CD4-positive, alpha-beta T cell treated with Interleukin-15 for 1 hour (primary cell): ENCODE data around the gene TMEM240.
"Not testable (repeated sequence)": the region's sequence is repeated elsewhere in the genome, so short reads cannot be mapped to it uniquely, and the experiment has no call there.

Experiments
- DNase-seq: peaks from one replicate; pipeline ENCODE4 v3.0.0-alpha.2; 2020

The TMEM240 gene

DNA sequence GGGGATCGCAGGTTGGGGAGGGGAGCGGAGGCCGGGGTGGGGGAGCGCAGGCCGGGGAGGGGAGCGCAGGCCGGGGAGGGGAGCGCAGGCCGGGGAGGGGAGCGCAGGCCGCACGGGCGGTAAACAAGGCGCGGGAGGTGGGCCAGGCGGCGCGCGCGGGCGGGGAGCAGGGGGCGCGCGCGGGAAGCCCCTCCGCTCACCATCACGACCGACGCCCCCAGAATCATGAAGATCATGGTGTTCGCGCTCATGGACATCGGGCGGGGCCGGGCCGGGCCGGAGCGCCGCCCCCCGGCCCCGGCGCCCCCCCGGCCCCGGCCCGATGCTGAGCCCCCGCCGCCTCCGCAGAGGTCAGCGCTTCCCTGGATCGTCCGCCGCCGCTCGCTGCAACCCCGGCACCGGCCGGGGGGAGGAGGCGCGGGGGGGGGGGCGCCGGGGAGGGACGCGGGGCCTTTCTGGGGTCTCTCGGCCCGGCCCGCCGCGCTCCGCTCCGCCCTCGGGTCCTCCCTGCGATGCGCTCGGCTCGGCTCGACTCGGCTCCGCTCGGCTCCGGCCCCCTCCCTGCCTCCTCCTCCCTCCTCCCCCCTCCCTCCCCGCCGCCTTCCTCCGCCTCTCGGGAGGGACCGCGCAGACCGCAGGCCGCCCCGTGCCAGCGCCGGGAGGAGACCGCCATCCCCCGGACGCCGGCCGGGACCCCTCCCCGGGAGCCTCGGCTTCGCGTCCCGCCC is at the start of gene TMEM240:
Gene TMEM240, minus strand, starts transcription at position 535 of the 728 bp plus-strand sequence. Its CDS starts 278 bp downstream, at position 257.
- peak; percentile 52 for DNase-seq

DNA sequence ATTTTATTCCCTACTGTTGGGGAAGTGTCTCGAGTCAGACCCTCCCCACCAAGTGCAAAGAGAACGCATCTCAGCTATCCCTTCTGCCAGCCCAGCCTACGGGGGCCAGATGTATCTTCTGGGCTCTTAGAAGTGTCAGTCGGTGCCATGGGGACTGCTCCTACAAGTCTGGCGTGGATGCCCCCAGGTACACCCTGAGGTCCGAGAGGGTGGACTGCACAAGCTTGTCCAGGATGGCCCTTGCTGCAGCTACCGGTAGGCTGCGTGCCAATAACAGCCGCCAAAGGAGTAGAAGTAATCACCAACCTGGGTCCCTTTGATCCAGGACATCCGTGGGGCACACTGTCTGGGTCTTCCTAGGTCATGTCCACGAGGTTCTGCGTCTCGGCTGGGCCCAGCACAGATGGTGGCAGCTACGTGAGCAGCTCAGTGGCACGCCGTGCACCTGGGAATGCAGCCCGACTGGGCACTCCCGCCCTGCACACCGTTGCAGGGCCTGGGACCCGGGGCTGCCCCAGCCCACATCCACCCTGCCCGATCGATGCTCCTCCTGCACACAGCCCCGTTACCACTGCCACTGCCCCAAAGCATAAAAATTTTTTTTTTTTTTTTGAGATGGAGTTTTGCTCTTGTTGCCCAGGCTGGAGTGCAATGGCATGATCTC is 43.1 kb upstream of the TMEM240 start:
- DNase-seq = no peak

DNA sequence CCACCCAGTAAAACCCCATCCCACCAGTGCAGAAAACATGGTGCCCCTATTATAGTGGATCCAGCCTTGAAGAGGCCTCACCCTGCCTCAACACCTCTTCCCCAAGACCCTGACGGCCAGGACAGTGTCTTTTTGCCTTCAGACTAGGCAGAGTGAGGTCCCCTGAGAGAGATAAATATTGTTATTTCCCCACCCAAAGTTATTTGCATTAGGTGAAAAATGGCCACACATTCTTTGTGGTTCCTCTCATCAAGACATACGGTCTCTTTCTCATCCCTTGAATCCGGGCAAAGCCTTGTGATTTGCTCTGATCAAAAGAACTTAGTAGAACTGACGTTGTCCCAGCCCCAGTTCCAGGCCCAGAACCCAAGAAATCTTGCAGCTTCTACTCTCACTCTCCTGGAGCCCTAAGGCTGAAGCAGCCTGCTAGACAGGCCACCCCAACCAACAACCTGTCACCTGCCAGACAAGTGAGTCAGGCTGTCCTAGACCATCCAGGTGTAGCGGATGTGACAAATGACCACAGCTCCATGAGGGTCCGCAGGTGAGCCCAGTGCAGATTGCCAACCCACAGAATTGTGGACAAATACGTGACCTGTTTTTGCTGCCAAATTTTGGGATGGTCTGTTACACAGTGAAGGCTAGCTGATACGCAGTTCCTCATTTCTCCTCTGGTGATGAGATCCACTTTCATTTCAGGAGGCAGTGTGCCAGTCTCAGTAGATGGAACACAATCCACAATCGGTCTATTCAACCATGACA is 42.3 kb upstream of the TMEM240 start:
- DNase-seq = no peak

GRCh38 chr1:1578371-1578940 is 38.0 kb upstream of the TMEM240 start:
- no peak for DNase-seq

GRCh38 chr1:1577367-1578011 is 37.1 kb upstream of the TMEM240 start:
- DNase-seq = no peak

GRCh38 chr1:1574721-1575537 is 34.5 kb upstream of the TMEM240 start, which contains the start of gene SSU72:
TSS of gene SSU72 (minus strand) at chr1:1574863. CDS start at chr1:1574557, 306 bp downstream.
- peak; percentile 92 for DNase-seq

- DNase-seq = peak; percentile 73
Observed at GRCh38 chr1:1573843-1574720, 33.7 kb upstream of the TMEM240 start.

DNA sequence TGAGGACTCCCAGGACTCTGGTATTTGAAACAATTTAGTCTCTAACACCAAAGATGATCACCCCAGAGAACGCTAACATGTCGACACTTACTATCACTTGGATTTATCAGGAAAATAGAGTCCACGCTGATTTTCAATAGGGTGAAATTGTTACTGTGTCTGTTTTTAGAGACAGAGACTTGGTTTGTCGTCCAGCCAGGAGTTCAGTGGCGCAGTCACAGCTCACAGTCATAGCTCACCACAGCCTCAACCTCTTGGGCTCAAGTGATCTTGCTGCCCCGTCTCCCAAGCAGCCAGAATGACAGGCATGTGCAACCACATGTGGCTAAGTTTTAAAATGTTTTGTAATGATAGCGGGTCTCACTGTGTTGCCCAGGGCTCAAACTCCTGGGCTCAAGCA is 28.9 kb upstream of the TMEM240 start:
- DNase-seq = no peak

DNA sequence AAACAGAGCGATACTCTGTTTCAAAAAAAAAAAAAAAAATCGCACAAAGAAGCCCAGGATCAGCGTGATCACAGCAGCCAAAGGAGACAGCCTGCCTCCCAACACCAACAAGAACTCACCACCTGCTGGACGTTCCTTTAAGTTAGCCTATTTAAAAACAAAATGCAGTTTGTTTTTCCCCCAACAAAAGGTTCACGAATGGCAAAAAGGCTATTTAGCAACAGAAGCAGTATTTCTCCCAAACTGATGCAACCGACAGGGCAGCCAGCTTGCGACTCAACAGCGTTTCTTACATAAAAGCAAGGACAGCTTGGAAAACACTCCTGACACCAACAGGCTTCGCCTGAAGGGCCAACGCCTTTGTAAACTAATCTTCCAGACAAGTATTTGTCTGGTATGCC is 27.5 kb upstream of the TMEM240 start:
- no peak for DNase-seq

- DNase-seq = no peak
Observed at GRCh38 chr1:1567152-1567875, 26.9 kb upstream of the TMEM240 start.

GRCh38 chr1:1565340-1565739 is 24.9 kb upstream of the TMEM240 start:
- DNase-seq = no peak

DNA sequence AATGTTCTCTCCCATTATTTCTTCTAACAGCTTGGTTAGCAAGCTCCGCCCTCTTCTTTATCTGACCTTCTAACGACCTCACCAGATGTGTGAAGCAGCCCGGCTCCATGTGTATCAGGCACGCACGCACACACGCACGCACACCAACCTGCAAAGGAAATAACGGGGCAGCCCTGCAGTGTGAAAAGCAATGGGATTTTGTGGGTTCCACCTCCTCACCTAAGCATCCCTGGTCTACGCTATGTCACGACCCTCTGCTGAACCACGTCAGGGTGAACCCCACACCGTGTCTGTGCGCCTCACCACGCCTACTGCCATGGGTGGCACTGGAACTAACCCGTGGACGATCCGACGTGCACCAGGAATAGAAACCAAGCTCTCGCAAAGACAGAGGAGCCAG is 23.8 kb upstream of the TMEM240 start:
- no peak for DNase-seq

DNA sequence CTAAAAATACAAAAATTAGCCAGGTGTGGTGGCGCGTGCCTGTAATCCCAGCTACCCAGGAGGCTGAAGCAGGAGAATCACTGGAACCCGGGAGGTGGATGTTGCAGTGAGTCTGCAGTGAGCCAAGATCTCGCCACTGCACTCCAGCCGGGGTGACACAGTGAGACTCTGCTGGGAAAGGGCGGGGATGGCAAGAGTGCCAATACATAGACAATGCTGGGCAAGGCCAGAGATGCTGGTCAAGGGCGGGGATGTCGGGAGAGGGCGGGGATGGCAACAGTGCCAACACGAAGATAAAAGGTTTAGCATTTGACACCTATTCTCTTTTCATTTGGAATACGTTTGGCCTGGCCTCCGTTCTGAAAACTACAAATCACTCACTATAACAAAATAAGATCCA is 23.3 kb upstream of the TMEM240 start:
- DNase-seq = no peak

DNA sequence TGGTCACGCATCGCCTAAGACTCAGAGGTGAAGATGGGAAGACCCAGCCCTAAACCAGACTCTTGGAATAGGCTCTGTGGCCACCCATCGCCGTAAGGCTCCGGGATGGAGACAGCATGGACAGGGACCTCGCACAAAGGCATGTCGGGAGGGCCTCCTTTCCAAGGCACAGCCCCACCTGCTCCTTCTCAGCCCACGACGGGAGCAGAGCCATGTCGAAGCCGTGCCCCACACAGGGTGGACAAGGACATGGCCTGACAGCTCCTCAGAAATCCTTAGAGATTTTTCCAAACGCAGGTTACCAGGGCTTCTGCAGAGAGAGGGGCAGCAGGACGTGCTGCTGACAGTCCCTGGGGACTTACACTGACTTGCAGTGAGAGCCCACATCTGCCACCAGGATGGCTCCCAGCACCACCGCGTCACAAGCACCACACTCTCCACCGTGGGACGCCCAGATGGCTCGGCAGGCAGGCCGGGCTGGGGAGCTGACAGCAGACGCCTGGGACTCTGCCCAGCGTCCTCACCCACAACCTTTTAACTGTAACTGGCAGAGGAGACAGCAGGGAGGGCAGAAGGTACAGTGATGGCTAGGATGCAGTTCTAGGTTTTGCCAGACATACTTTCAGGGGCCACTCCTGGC is 22.3 kb upstream of the TMEM240 start:
- no peak for DNase-seq

- DNase-seq = no peak
Observed at GRCh38 chr1:1561801-1562470, 21.5 kb upstream of the TMEM240 start.

GRCh38 chr1:1560178-1560577 is 19.8 kb upstream of the TMEM240 start:
- DNase-seq = no peak

GRCh38 chr1:1559066-1559465 is 18.6 kb upstream of the TMEM240 start:
- no peak for DNase-seq

- no peak for DNase-seq
Observed at GRCh38 chr1:1558591-1558990, 18.2 kb upstream of the TMEM240 start.

DNA sequence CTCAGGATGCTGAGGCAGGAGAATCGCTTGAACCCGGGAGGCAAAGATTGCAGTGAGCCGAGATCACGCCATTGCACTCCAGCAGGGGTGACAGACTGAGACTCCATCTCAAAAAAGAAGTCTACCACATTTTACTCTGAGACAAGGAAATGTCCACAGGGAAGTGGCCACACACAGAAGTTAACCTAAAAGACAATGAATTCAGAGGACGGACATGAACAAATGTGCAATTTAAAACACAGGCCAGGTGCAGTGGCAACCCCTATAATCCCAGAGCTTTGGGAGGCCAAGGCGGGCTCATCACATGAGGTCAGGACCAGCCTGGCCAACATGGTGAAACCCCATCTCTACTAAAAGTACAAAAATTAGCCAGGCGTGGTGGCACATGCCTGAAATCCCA is 17.3 kb upstream of the TMEM240 start:
- DNase-seq = not testable (repeated sequence)
